PC-3 (cell line): Measurements from ENCODE around the gene PLEKHH2. TPM values are rescaled to one million over a fixed set of nuclear protein-coding genes. Genes with fewer than 3 reads are reported as not detected.
"Not testable (repeated sequence)": the region's sequence is repeated elsewhere in the genome, so short reads cannot be mapped to it uniquely, and the experiment has no call there.

Experiments
- ATAC-seq: fragments of 200-7000 bp; cut with Tn5 transposase; 2 replicates; pipeline ENCODE4 v1.9.1; 2020; ENCODE audit warnings: mild to moderate bottlenecking, moderate library complexity
- BruUV-seq: library from RNA; stranded (reverse); fragments of 400-500 nt; replicated peaks from 2 replicates; lab custom pipeline; 2021; lab: Mats Ljungman, UMichigan
- CTCF ChIA-PET: fragments of 300-600 bp; sonication (Branson Sonifier 250); formaldehyde crosslinking; loops from one replicate; lab custom pipeline; 2022; ENCODE audit warnings: antibody characterized with exemption; lab: Charles Lee
- POLR2A ChIA-PET: fragments of 300-600 bp; sonication (Branson Sonifier 250); formaldehyde crosslinking; loops from one replicate; lab custom pipeline; 2022; ENCODE audit warnings: antibody characterized with exemption; ENCODE audit not compliant: unreplicated experiment; lab: Charles Lee
- DNase-seq: peaks from one replicate; pipeline ENCODE4 v3.0.0-alpha.2; 2015
- H2AFZ ChIP-seq: fragments of 300-600 bp; sonication (generic); 2 replicates; pipeline ENCODE4 v1.6.0; 2016; ENCODE audit warnings: antibody characterized with exemption, low read length
- H3F3A ChIP-seq: fragments of 300-600 bp; sonication (generic); one replicate; pipeline ENCODE4 v1.6.0; 2017; ENCODE audit warnings: antibody characterized with exemption, low read length, control low read depth, mild to moderate bottlenecking; ENCODE audit not compliant: unreplicated experiment
- H3K27ac ChIP-seq: fragments of 300-600 bp; sonication (generic); 2 replicates; pipeline ENCODE4 v1.5.1; 2016; ENCODE audit warnings: mild to moderate bottlenecking, low read length
- H3K27me3 ChIP-seq: fragments of 300-600 bp; sonication (generic); 2 replicates; pipeline ENCODE4 v1.6.1; 2016; ENCODE audit warnings: low read length, mixed read lengths
- H3K36me3 ChIP-seq: fragments of 300-600 bp; sonication (generic); 2 replicates; pipeline ENCODE4 v1.6.1; 2016; ENCODE audit warnings: low read depth, mixed run types, low read length, mixed read lengths
- H3K4me1 ChIP-seq: fragments of 300-600 bp; sonication (generic); 2 replicates; pipeline ENCODE4 v1.5.1; 2016; ENCODE audit warnings: low read length; ENCODE audit not compliant: insufficient read depth
- H3K4me2 ChIP-seq: fragments of 300-600 bp; sonication (generic); 2 replicates; pipeline ENCODE4 v1.6.0; 2016; ENCODE audit warnings: low read length
- H3K4me3 ChIP-seq: fragments of 300-600 bp; sonication (generic); 2 replicates; pipeline ENCODE4 v1.5.1; 2016; ENCODE audit warnings: mild to moderate bottlenecking, low read length, mixed read lengths
- H3K79me2 ChIP-seq: fragments of 300-600 bp; sonication (generic); 2 replicates; pipeline ENCODE4 v1.6.1; 2017; ENCODE audit warnings: low read length, mixed read lengths
- H3K9ac ChIP-seq: fragments of 300-600 bp; sonication (generic); 2 replicates; pipeline ENCODE4 v1.6.0; 2016; ENCODE audit warnings: mild to moderate bottlenecking, low read length
- H3K9me2 ChIP-seq: fragments of 300-600 bp; sonication (generic); replicated peaks from 2 replicates; pipeline ENCODE4 v1.6.1; 2016; ENCODE audit warnings: mixed run types, low read length, mixed read lengths
- H3K9me3 ChIP-seq: fragments of 300-600 bp; sonication (generic); 2 replicates; pipeline ENCODE4 v1.6.1; 2016; ENCODE audit warnings: low read length, mixed read lengths
- H4K20me1 ChIP-seq: fragments of 300-600 bp; sonication (generic); 2 replicates; pipeline ENCODE4 v1.6.1; 2016; ENCODE audit warnings: low read length, mixed read lengths
- EZH2 ChIP-seq: fragments of 300-600 bp; sonication (generic); IDR thresholded peaks from one replicate; pipeline ENCODE4 v1.6.1; 2017; ENCODE audit warnings: antibody characterized with exemption, mild to moderate bottlenecking, low read length; ENCODE audit not compliant: unreplicated experiment
- EZH2phosphoT487 ChIP-seq: fragments of 300-600 bp; sonication (generic); IDR thresholded peaks from 2 replicates; pipeline ENCODE4 v1.6.1; 2018; ENCODE audit warnings: mild to moderate bottlenecking, antibody characterized with exemption, low read length, borderline replicate concordance
- intact Hi-C: fragments of 100-400 bp; cut with micrococcal nuclease; formaldehyde crosslinking; loops from 2 replicates; pipeline ENCODE4 v1.9.0; 2023
- total RNA-seq: library from RNA; depleted of rRNA; stranded (reverse); fragments of >200 nt; gene quantifications from 2 replicates; pipeline ENCODE4 v1.2.3, GENCODE V29; 2014
- TF ChIP-seq, protein P1 (sequence below): fragments of 300-600 bp; sonication (generic); conservative IDR thresholded peaks from 2 replicates; pipeline ENCODE4 v1.5.1; 2017; ENCODE audit warnings: antibody characterized with exemption, low read depth, mild to moderate bottlenecking, low read length

Gene PLEKHH2
- total RNA-seq, 1 experiment from 2014 or later, result 1.9 TPM

DNA sequence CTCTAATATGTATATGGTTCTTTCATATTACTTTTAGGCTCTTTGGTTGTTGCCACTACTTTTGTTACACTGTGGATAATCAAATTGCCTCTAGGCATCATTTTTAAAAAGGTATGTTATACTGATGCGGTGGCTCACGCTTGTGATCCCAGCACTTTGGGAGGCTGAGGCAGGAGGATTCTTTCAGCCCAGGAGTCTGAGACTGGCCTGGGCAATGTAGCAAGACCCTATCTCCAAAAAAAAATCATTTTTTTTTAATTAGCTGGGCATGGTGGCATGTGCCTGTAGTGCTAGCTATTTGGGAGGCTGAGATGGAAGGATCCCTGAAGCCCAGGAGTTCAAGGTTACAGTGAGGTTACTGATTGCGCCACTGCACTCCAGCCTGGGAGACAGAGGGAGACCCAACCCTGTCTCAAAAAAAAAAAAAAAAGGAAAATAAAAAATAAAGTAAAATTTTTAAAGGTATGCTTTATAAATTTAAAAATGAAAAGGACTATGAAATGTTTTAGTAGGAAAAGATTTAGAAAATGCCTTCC lies 88.7 kb downstream of the PLEKHH2 start:
- no peaks in the 10 kb centered on the region for H3K9me3 ChIP-seq
- H3K79me2 ChIP-seq, result no peaks in the 10 kb centered on the region
- intact Hi-C loops, result no loop called here
- no peak overlapping the region for H3K4me2 ChIP-seq
- DNase-seq (no peak), ATAC-seq (no peak)
- BruUV-seq, result no TSS peak
- ChIA-PET POLR2A (no interaction called here), CTCF (no interaction called here)
- H3K27me3 ChIP-seq, result no peaks in the 10 kb centered on the region
- H2AFZ ChIP-seq, result no peak overlapping the region
- no peak overlapping the region for H3K4me3 ChIP-seq
- no peaks in the 10 kb centered on the region for H3F3A ChIP-seq
- H3K36me3 ChIP-seq, result no peaks in the 10 kb centered on the region
- H3K4me1 ChIP-seq, result 0 out of 2 replicates have a peak, but pooled peaks cover 4% of the 10 kb centered on the region
- no peak for TF ChIP-seq EZH2
- no peak overlapping the region for H3K27ac ChIP-seq
- no peak overlapping the region for H3K9ac ChIP-seq
- no peaks in the 10 kb centered on the region for H4K20me1 ChIP-seq
- H3K9me2 ChIP-seq, result no peaks in the 10 kb centered on the region

DNA sequence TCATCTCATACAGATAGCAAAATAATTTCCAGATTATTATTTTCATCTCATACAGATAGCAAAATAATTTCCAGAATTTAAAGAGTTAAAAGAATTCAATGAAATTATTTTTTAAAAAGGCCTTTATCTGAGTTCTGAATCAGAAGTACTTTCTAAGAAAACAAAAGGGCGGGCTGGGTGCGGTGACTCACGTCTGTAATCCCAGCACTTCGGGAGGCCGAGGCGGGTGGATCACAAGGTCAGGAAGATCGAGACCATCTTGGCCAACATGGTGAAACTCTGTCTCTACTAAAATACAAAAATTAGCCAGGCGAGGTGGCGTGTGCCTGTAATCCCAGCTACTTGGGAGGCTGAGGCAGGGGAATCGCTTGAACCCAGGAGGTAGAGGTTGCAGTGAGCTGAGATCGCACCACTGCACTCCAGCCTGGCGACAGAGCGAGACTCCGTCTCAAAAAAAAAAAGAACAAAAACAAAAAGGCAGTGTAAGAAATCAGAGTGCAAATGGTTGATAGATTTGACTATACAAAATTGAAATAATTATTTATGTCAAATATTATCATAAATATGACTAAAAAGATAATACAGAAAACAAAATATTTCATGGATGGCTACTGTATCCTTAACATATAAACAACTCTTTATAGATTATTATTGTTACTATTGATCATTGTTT lies 90.0 kb downstream of the PLEKHH2 start:
- CTCF ChIA-PET, H3K9ac ChIP-seq, H2AFZ ChIP-seq, BruUV-seq, ATAC-seq, POLR2A ChIA-PET, intact Hi-C loops, H3K4me3 ChIP-seq, H3K36me3 ChIP-seq, H3K4me2 ChIP-seq, H3K9me2 ChIP-seq, H3K27ac ChIP-seq, H3K4me1 ChIP-seq, H3K27me3 ChIP-seq, H3K79me2 ChIP-seq, H3F3A ChIP-seq, H4K20me1 ChIP-seq, H3K9me3 ChIP-seq: not testable (repeated sequence)
- DNase-seq, result peak; percentile 45

- Histone ChIP-seq H4K20me1 (no peaks in the 10 kb centered on the region), H3K4me2 (no peak overlapping the region), H3K4me1 (0 out of 2 replicates have a peak, but pooled peaks cover 4% of the 10 kb centered on the region), H2AFZ (no peak overlapping the region), H3F3A (no peaks in the 10 kb centered on the region), H3K27ac (no peak overlapping the region), H3K4me3 (no peak overlapping the region), H3K36me3 (no peaks in the 10 kb centered on the region), H3K9me2 (no peaks in the 10 kb centered on the region), H3K27me3 (no peaks in the 10 kb centered on the region), H3K9ac (no peak overlapping the region), H3K9me3 (no peaks in the 10 kb centered on the region), H3K79me2 (no peaks in the 10 kb centered on the region)
- no TSS peak for BruUV-seq
- DNase-seq, result no peak
- no peak for ATAC-seq
- intact Hi-C loops, result no loop called here
- ChIA-PET CTCF (no interaction called here), POLR2A (no interaction called here)
- TF ChIP-seq, protein P1, sequence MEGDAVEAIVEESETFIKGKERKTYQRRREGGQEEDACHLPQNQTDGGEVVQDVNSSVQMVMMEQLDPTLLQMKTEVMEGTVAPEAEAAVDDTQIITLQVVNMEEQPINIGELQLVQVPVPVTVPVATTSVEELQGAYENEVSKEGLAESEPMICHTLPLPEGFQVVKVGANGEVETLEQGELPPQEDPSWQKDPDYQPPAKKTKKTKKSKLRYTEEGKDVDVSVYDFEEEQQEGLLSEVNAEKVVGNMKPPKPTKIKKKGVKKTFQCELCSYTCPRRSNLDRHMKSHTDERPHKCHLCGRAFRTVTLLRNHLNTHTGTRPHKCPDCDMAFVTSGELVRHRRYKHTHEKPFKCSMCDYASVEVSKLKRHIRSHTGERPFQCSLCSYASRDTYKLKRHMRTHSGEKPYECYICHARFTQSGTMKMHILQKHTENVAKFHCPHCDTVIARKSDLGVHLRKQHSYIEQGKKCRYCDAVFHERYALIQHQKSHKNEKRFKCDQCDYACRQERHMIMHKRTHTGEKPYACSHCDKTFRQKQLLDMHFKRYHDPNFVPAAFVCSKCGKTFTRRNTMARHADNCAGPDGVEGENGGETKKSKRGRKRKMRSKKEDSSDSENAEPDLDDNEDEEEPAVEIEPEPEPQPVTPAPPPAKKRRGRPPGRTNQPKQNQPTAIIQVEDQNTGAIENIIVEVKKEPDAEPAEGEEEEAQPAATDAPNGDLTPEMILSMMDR, result no peak
- TF ChIP-seq EZH2phosphoT487 (no peak), EZH2 (no peak)
Observed at GRCh38 chr2:43727634-43728014, 90.6 kb downstream of the PLEKHH2 start.
